ENCODE results near the gene ZNF587. TPM values are rescaled to one million over a fixed set of nuclear protein-coding genes. Genes with fewer than 3 reads are reported as not detected.

ZNF587 gene
- 43.1 and 51.8 TPM in 2 replicates for total RNA-seq

DNA sequence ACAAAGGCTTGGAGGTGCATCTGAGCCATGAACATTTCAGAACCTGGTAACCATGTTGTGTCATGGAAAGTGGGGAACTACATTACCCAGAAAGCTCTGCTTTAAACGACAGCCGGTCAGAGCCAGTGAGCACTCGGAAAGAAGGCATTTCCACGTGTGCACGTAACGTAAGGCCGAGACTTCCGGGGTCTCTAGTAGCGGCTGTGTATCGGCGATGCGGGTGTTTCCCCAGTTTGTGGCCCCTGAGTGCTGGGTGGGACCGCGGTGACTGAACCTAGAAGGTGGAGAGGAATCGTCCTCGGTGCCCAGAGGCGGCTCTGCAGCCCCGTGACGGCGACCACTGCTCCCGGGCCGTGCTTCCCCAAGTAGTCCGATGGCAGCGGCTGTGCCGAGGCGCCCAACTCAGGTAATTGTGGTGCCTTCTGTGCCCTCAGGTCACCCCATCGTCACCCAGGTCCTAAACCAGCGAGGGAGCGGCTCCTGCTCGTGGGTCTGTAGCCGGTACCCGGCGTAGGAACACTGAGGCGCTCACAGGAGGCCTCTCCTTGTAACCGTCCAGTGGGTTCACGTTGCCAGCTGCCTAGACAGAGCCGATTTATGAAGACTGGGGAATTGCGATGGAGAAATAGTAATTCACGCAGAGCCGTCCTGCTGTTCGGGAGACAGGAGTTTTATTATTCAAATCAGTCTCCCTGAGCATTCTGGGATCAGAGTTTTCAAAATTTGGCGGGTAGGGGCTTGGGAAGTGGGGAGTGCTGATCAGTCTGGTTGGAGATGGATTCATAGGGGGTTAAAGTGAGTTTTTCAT is at the start of gene ZNF587:
Gene ZNF587, plus strand, starts transcription at position 194 of the 808 bp plus-strand sequence. Its CDS starts 180 bp downstream, at position 374.

DNA sequence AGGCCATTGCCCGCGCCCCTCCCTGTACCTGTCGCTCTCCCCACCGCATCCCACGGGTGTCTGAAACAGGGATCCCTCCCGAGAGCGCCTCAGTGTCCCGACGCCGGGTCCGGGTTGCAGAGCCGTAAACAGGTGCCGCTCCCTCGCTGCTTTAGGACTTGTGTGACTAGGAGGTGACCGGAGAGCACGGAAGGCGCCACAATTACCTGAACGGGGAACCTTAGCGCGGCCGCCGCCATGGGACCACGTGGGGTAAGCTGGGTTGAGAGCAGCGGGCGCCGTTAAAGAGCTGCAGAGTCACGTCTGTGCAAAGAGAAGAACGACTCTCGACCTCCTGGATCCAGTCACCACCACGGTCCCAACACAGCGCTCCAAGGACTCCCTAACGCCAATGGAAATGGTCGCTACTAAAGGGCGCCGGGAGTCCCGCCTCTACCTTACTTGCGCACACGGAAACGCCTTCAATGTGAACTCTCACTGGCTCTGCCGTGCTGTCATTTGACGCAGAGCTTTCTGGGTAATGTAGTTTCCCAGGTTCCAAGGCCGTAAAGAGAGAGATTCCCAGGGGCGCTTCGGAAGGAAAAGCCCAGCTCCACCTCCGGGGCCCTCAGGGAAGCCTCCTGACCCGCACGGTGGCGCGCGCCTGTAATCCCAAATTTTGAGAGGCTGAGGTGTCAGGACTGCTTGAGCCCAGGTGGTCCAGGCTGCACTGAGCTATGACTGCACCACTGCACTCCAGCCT is 35.0 kb upstream of the ZNF587 start, which contains the start of gene ZNF552:
Gene ZNF552, minus strand, starts transcription at position 409 of the 742 bp plus-strand sequence. Its CDS starts 170 bp downstream, at position 239.

DNA sequence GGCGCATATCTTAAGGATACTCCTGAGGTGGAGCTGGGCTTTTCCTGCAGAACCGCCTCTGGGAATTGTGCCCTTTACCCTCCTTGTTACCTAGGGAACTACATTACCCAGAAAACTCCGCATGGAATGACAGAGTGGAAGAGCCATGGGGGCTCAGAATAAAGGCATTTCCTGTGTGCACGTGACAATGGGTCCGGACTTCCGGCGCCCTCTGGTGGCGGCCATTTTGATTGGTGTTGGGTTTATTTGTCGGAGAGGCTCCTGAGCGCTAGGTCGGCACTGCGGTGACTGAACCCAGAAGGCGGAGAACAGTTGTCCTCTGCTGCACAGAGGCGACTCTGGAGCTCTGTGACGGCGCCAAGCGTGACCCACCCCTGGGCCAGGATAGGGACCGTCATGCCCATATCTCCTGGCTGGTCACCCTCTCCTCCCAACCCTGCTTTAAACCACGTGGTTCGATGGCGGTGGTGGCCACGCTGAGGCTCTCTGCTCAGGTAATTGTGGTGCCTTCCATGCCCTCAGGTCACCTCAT is 19.5 kb upstream of the ZNF587 start, which contains the start of gene ZNF587B:
Gene ZNF587B, plus strand, starts transcription at position 229 of the 532 bp plus-strand sequence. Its CDS starts 230 bp downstream, at position 459.

DNA sequence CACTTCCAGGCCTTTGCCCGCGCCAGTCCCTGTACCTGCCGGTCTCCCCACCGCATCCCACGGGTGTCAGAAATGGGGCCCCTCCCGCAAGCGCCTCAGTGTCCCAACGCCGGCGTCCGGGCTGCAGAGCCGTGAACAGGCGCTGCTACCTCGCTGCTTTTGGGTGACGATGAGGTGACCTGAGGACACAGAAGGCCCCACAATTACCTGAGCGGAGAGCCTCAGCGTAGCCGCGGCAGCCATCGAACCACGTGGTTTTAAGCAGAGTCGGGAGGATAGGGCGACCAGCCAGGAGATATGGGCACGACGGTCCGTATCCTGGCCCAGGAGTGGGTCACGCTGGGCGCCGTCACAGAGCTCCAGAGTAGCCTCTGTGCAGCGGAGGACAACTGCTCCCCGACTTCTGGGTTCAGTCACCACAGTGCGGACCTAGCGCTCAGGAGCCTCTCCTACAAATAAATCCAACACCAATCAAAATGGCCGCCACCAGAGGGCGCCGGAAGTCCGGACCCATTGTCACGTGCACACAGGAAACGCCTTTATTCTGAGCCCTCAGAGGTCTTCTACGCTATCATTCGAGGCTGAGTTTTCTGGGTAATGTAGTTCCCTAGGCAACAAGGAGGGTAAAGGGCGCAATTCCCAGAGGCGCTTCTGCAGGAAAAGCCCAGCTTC is 39.0 kb downstream of the ZNF587 start, which contains the start of gene ZNF814:
Gene ZNF814, minus strand, starts transcription at position 478 of the 672 bp plus-strand sequence. Its CDS starts 235 bp downstream, at position 243.

Other genes starting within 250 kb of the ZNF587 start
- 3.7 and 6.7 TPM in 2 replicates for gene ZNF530, start 250.0 kb upstream of the ZNF587 start, total RNA-seq
- 23.9 and 26.6 TPM in 2 replicates for gene ZNF134, start 235.6 kb upstream of the ZNF587 start, total RNA-seq
- 19.1 and 21.2 TPM in 2 replicates for gene ZNF211, start 216.7 kb upstream of the ZNF587 start, total RNA-seq
- 0.22 and 0.39 TPM in 2 replicates for gene ZSCAN4, start 180.9 kb upstream of the ZNF587 start, total RNA-seq
- gene ZNF551, start 167.9 kb upstream of the ZNF587 start, total RNA-seq, result 12.5 and 13.0 TPM in 2 replicates
- gene ZNF154, start 140.7 kb upstream of the ZNF587 start, total RNA-seq, result 5.1 and 14.9 TPM in 2 replicates
- gene ZNF671, start 122.2 kb upstream of the ZNF587 start, total RNA-seq, result 12.5 and 12.6 TPM in 2 replicates
- gene ZNF776, start 103.0 kb upstream of the ZNF587 start, total RNA-seq, result 20.5 and 22.4 TPM in 2 replicates
- gene ZNF586, start 80.2 kb upstream of the ZNF587 start, total RNA-seq, result 17.0 and 22.4 TPM in 2 replicates
- gene ZNF552, start 34.9 kb upstream of the ZNF587 start, total RNA-seq, result 9.0 and 22.1 TPM in 2 replicates
- 20.9 and 25.1 TPM in 2 replicates for gene ZNF587B, start 19.6 kb upstream of the ZNF587 start, total RNA-seq
- gene ZNF814, start 39.2 kb downstream of the ZNF587 start, total RNA-seq, result 20.0 and 22.0 TPM in 2 replicates
- gene ZNF417, start 66.7 kb downstream of the ZNF587 start, total RNA-seq, result 24.4 and 35.3 TPM in 2 replicates
- gene ZNF418, start 85.5 kb downstream of the ZNF587 start, total RNA-seq, result 5.5 and 11.4 TPM in 2 replicates
- gene ZNF256, start 97.8 kb downstream of the ZNF587 start, total RNA-seq, result 4.9 and 7.1 TPM in 2 replicates
- gene C19orf18, start 124.7 kb downstream of the ZNF587 start, total RNA-seq, result not detected in 2 replicates
- gene ZNF606, start 153.0 kb downstream of the ZNF587 start, total RNA-seq, result 27.9 and 40.6 TPM in 2 replicates
- not detected in 2 replicates for gene ZSCAN1, start 184.2 kb downstream of the ZNF587 start, total RNA-seq
- gene ZNF135, start 209.4 kb downstream of the ZNF587 start, total RNA-seq, result 6.4 and 9.4 TPM in 2 replicates
- 39.7 and 53.8 TPM in 2 replicates for gene ZSCAN18, start 248.4 kb downstream of the ZNF587 start, total RNA-seq